HFF-Myc (cell line): ENCODE data around the gene C1orf50.

Experiments
- DNase-seq: peaks from one replicate; pipeline ENCODE4 v3.0.0-alpha.2; 2011; ENCODE audit warnings: low read depth; ENCODE audit errors: extremely low read depth
- H3K4me3 ChIP-seq: replicated peaks from 2 replicates; pipeline ENCODE4 v1.5.1; 2011; ENCODE audit warnings: low read depth, mild to moderate bottlenecking, control low read depth, low read length
- TF ChIP-seq, protein P1 (sequence below): IDR thresholded peaks from 2 replicates; pipeline ENCODE4 v1.5.1; 2012; ENCODE audit warnings: mild to moderate bottlenecking, low read depth, low read length, control low read depth; ENCODE audit errors: missing control alignments

C1orf50 gene

GRCh38 chr1:42816585-42817439 lies 49.8 kb downstream of the C1orf50 start, which contains the start of the genes ERMAP and SVBP:
ERMAP (plus strand) TSS chr1:42817122; CDS start chr1:42830449, 13,327 bp downstream.
SVBP (minus strand) TSS chr1:42817397; CDS start chr1:42816544, 853 bp downstream.
- DNase-seq, result peak; percentile 36
- H3K4me3 ChIP-seq, result peak within 1 kb of the TSS; percentile 59
- TF ChIP-seq, protein P1, sequence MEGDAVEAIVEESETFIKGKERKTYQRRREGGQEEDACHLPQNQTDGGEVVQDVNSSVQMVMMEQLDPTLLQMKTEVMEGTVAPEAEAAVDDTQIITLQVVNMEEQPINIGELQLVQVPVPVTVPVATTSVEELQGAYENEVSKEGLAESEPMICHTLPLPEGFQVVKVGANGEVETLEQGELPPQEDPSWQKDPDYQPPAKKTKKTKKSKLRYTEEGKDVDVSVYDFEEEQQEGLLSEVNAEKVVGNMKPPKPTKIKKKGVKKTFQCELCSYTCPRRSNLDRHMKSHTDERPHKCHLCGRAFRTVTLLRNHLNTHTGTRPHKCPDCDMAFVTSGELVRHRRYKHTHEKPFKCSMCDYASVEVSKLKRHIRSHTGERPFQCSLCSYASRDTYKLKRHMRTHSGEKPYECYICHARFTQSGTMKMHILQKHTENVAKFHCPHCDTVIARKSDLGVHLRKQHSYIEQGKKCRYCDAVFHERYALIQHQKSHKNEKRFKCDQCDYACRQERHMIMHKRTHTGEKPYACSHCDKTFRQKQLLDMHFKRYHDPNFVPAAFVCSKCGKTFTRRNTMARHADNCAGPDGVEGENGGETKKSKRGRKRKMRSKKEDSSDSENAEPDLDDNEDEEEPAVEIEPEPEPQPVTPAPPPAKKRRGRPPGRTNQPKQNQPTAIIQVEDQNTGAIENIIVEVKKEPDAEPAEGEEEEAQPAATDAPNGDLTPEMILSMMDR, result no peak

GRCh38 chr1:42817440-42817767 lies 50.4 kb downstream of the C1orf50 start:
- no peak for DNase-seq
- peak overlapping the region; percentile 59 for H3K4me3 ChIP-seq
- TF ChIP-seq, protein P1, result no peak

- TF ChIP-seq, protein P1, result no peak
- no peak for DNase-seq
- no peak overlapping the region for H3K4me3 ChIP-seq
Measured at GRCh38 chr1:42817976-42818375, 50.9 kb downstream of the C1orf50 start.

DNA sequence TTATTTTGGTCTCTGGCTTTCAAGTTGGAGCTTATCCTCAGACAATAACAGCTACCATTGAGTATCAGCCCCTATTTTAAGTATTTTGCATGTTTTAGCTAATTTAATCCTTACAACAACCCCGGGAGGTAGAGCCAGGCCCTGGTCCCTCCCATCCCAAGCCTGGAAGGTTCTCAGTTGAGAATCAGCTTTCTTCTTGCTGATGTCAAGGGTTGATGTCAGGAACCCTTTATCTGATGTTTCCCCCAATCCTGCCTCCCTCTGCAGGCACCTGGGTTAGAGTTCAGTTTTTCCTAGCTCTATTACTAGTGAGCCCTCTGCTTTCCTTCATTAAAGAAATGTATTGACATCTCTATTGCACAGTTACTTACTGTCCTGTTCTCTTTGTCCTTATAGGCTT lies 53.8 kb downstream of the C1orf50 start:
- no peak for DNase-seq
- TF ChIP-seq, protein P1, result no peak
- no peak overlapping the region for H3K4me3 ChIP-seq

- DNase-seq, result no peak
- no peak overlapping the region for H3K4me3 ChIP-seq
- TF ChIP-seq, protein P1, result no peak
Measured at GRCh38 chr1:42821690-42822089, 54.6 kb downstream of the C1orf50 start.

GRCh38 chr1:42822800-42823392 lies 55.8 kb downstream of the C1orf50 start:
- H3K4me3 ChIP-seq, result no peak overlapping the region
- TF ChIP-seq, protein P1, result no peak
- DNase-seq, result no peak
